ENCODE data around the gene AVPR1B.
"Not testable (repeated sequence)": the region's sequence is repeated elsewhere in the genome, so short reads cannot be mapped to it uniquely, and the experiment has no call there.

Gene AVPR1B

GRCh38 chr1:206067486-206068227 is 49.5 kb downstream of the AVPR1B start:
- ATAC-seq (replicated peaks; ENCODE audit: extremely low read depth, poor library complexity, severe bottlenecking) (no peak), DNase-seq (ENCODE audit: low spot score in 2 of 2) (no peak)
- Mint-ChIP-seq H3K36me3 (ENCODE audit: insufficient read depth) (peaks cover 1% of the 10 kb centered on the region), H3K27me3 (no peaks in the 10 kb centered on the region), H3K4me3 (no peak overlapping the region), H3K27ac (ENCODE audit: low read depth) (no peak overlapping the region), H3K4me1 (no peaks in the 10 kb centered on the region), H3K9me3 (peaks cover 4% of the 10 kb centered on the region)

DNA sequence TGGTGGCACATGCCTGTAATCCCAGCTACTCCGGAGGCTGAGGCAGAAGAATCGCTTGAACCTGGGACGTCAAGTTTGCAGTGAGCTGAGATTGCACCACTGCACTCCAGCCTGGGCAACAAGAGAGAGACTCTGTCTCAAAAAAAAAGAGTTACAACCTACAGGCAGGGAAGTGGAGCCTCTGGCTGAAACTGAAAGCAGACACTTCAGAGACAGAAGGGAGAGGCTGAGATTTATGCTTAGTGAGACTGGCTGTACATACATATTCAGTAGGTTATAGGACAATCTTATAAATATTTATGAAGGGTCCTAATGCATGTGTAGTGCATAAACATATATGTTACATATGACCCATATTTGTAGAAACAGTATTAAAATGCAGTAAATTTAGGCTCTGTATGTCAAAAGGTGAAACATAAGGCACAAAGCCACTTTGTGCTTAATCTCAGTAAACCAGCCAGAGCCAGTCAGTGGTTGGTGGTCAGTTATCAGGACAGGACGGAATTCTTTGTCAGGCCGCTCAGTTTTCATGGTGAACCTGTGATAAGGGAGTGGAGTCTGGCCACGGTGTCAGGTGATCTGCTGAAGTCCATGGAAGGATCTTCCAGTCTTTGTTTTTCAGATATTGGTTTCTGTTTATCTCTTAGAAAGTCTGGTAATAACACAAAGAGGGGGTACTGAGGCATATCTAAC is 50.6 kb downstream of the AVPR1B start:
- no peak overlapping the region for H3K4me3 Mint-ChIP-seq
- DNase-seq (ENCODE audit: low spot score in 2 of 2), result no peak

GRCh38 chr1:206065547-206066145 is 51.5 kb downstream of the AVPR1B start:
- Mint-ChIP-seq H3K27ac (ENCODE audit: low read depth) (no peak overlapping the region), H3K27me3 (no peaks in the 10 kb centered on the region), H3K4me3 (no peak overlapping the region), H3K4me1 (no peaks in the 10 kb centered on the region), H3K36me3 (ENCODE audit: insufficient read depth) (peaks cover 1% of the 10 kb centered on the region), H3K9me3 (peaks cover 4% of the 10 kb centered on the region)
- DNase-seq (ENCODE audit: low spot score in 2 of 2) (no peak), ATAC-seq (replicated peaks; ENCODE audit: extremely low read depth, poor library complexity, severe bottlenecking) (no peak)

More for the DNA sequence above, 50.6 kb downstream of the AVPR1B start:
- ATAC-seq (replicated peaks; ENCODE audit: extremely low read depth, poor library complexity, severe bottlenecking), result no peak
- Mint-ChIP-seq H3K27me3 (no peaks in the 10 kb centered on the region), H3K36me3 (ENCODE audit: insufficient read depth) (peaks cover 1% of the 10 kb centered on the region), H3K9me3 (peaks cover 4% of the 10 kb centered on the region), H3K27ac (ENCODE audit: low read depth) (no peak overlapping the region), H3K4me1 (no peaks in the 10 kb centered on the region)

DNA sequence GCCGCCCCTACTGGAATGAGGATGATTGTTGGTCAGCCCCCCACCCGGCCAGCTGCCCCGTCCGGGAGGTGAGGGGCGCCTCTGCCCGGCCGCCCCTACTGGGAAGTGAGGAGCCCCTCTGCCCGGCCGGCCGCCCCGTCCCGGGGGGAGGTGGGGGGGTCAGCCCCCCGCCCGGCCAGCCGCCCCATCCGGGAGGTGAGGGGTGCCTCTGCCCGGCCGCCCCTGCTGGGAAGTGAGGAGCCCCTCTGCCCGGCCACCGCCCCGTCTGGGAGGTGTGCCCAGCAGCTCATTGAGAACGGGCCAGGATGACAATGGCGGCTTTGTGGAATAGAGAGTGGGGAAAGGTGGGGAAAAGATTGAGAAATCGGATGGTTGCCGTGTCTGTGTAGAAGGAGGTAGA is 52.7 kb downstream of the AVPR1B start:
- not testable (repeated sequence) for H3K4me1 Mint-ChIP-seq; H3K9me3 Mint-ChIP-seq; H3K27me3 Mint-ChIP-seq; H3K36me3 Mint-ChIP-seq (ENCODE audit: insufficient read depth); ATAC-seq (replicated peaks; ENCODE audit: extremely low read depth, poor library complexity, severe bottlenecking); H3K27ac Mint-ChIP-seq (ENCODE audit: low read depth); H3K4me3 Mint-ChIP-seq; DNase-seq (ENCODE audit: low spot score in 2 of 2)

DNA sequence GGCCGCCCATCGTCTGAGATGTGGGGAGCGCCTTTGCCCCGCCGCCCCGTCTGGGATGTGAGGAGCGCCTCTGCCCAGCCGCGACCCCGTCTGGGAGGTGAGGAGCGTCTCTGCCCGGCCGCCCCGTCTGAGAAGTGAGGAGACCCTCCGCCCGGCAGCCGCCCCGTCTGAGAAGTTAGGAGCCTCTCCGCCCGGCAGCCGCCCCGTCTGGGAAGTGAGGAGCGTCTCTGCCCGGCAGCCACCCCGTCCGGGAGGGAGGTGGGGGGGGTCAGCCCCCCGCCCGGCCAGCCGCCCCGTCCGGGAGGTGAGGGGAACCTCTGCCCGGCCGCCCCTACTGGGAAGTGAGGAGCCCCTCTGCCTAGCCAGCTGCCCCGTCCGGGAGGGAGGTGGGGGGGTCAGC is 53.2 kb downstream of the AVPR1B start:
- H3K4me3 Mint-ChIP-seq, result not testable (repeated sequence)

GRCh38 chr1:206062464-206062863 is 54.7 kb downstream of the AVPR1B start:
- Mint-ChIP-seq H3K27ac (ENCODE audit: low read depth) (no peak overlapping the region), H3K9me3 (peaks cover 4% of the 10 kb centered on the region), H3K4me3 (no peak overlapping the region), H3K27me3 (no peaks in the 10 kb centered on the region), H3K36me3 (ENCODE audit: insufficient read depth) (peaks cover 1% of the 10 kb centered on the region), H3K4me1 (no peaks in the 10 kb centered on the region)
- no peak for ATAC-seq (replicated peaks; ENCODE audit: extremely low read depth, poor library complexity, severe bottlenecking)
- DNase-seq (ENCODE audit: low spot score in 2 of 2), result no peak

More for the DNA sequence above, 53.2 kb downstream of the AVPR1B start:
- not testable (repeated sequence) for H3K27me3 Mint-ChIP-seq; H3K4me1 Mint-ChIP-seq; H3K36me3 Mint-ChIP-seq (ENCODE audit: insufficient read depth); H3K27ac Mint-ChIP-seq (ENCODE audit: low read depth); DNase-seq (ENCODE audit: low spot score in 2 of 2); ATAC-seq (replicated peaks; ENCODE audit: extremely low read depth, poor library complexity, severe bottlenecking); H3K9me3 Mint-ChIP-seq

GRCh38 chr1:206060844-206061243 is 56.3 kb downstream of the AVPR1B start:
- H3K4me1 Mint-ChIP-seq, result no peaks in the 10 kb centered on the region
- no peak for ATAC-seq (replicated peaks; ENCODE audit: extremely low read depth, poor library complexity, severe bottlenecking)
- no peak for DNase-seq (ENCODE audit: low spot score in 2 of 2)
- H3K27me3 Mint-ChIP-seq, result no peaks in the 10 kb centered on the region
- no peak overlapping the region for H3K4me3 Mint-ChIP-seq
- peaks cover 4% of the 10 kb centered on the region for H3K9me3 Mint-ChIP-seq
- H3K36me3 Mint-ChIP-seq (ENCODE audit: insufficient read depth), result no peaks in the 10 kb centered on the region
- H3K27ac Mint-ChIP-seq (ENCODE audit: low read depth), result no peak overlapping the region

All from central memory CD8-positive, alpha-beta T cell (primary cell).